IMR-90 (cell line): ENCODE data around the gene C2orf69. TPM values are rescaled to one million over a fixed set of nuclear protein-coding genes. Genes with fewer than 3 reads are reported as not detected.

Source experiments
- ATAC-seq: fragments of 200-7000 bp; cut with Tn5 transposase; 2 replicates; pipeline ENCODE4 v1.9.1; 2020; ENCODE audit warnings: low read depth, mild to moderate bottlenecking, moderate library complexity
- BruUV-seq: library from RNA; stranded (reverse); fragments of 400-500 nt; replicated peaks from 2 replicates; lab custom pipeline; 2021; lab: Mats Ljungman, UMichigan
- CTCF ChIA-PET: fragments of 300-600 bp; formaldehyde crosslinking; extraction: SDS; loops from one replicate; lab custom pipeline; 2021; ENCODE audit warnings: antibody characterized with exemption; lab: Yijun Ruan, JAX
- POLR2A ChIA-PET: fragments of 300-600 bp; sonication (Branson Sonifier 250); formaldehyde crosslinking; loops from one replicate; lab custom pipeline; 2022; ENCODE audit warnings: antibody characterized with exemption; ENCODE audit not compliant: unreplicated experiment; lab: Charles Lee
- DNase-seq: peaks from one replicate; pipeline ENCODE4 v3.0.0; 2013
- H2AFZ ChIP-seq: replicated peaks from 2 replicates; pipeline ENCODE3; 2013; ENCODE audit warnings: low read length, mild to moderate bottlenecking; ENCODE audit not compliant: poor library complexity
- H2AK5ac ChIP-seq: 2 replicates; pipeline ENCODE4 v1.6.1; 2013; ENCODE audit warnings: low read depth, low read length, inconsistent platforms
- H2AK9ac ChIP-seq: replicated peaks from 2 replicates; pipeline ENCODE3; 2013; ENCODE audit warnings: mild to moderate bottlenecking, low read depth, low read length, moderate library complexity; ENCODE audit not compliant: poor library complexity
- H2BK120ac ChIP-seq: 2 replicates; pipeline ENCODE4 v1.6.1; 2013; ENCODE audit warnings: low read depth, low read length, inconsistent platforms
- H2BK15ac ChIP-seq: 3 replicates; pipeline ENCODE4 v1.6.1; 2013; ENCODE audit warnings: low read depth, low read length, inconsistent platforms
- H2BK20ac ChIP-seq: 2 replicates; pipeline ENCODE4 v1.6.1; 2013; ENCODE audit warnings: low read depth, mild to moderate bottlenecking, inconsistent platforms, low read length, moderate library complexity
- H2BK5ac ChIP-seq: 2 replicates; pipeline ENCODE4 v1.6.1; 2013; ENCODE audit warnings: mild to moderate bottlenecking, low read depth, low read length, inconsistent platforms; ENCODE audit not compliant: poor library complexity, severe bottlenecking
- H3K14ac ChIP-seq: replicated peaks from 2 replicates; pipeline ENCODE4 v1.6.1; 2013; ENCODE audit warnings: low read depth, low read length, inconsistent platforms
- H3K18ac ChIP-seq: 2 replicates; pipeline ENCODE4 v1.6.1; 2013; ENCODE audit warnings: low read depth, low read length, control low read depth
- H3K23ac ChIP-seq: 2 replicates; pipeline ENCODE4 v1.6.1; 2013; ENCODE audit warnings: low read depth, low read length, inconsistent platforms
- H3K27ac ChIP-seq: 2 replicates; pipeline ENCODE4 v1.5.1; 2013; ENCODE audit warnings: mild to moderate bottlenecking, control low read depth, low read length; ENCODE audit not compliant: insufficient read depth
- H3K27me3 ChIP-seq: 2 replicates; pipeline ENCODE4 v1.6.1; 2013; ENCODE audit warnings: low read length; ENCODE audit not compliant: control insufficient read depth, insufficient read depth
- H3K36me3 ChIP-seq: 2 replicates; pipeline ENCODE4 v1.6.1; 2013; ENCODE audit warnings: low read length, mixed read lengths; ENCODE audit not compliant: control insufficient read depth, insufficient read depth
- H3K4ac ChIP-seq: 2 replicates; pipeline ENCODE4 v1.6.1; 2013; ENCODE audit warnings: low read depth, low read length, inconsistent platforms
- H3K4me1 ChIP-seq: 2 replicates; pipeline ENCODE4 v1.6.1; 2013; ENCODE audit warnings: low read length, mixed read lengths; ENCODE audit not compliant: control insufficient read depth, insufficient read depth
- H3K4me2 ChIP-seq: 2 replicates; pipeline ENCODE4 v1.6.1; 2013; ENCODE audit warnings: low read depth, mild to moderate bottlenecking, control low read depth, low read length, moderate library complexity
- H3K4me3 ChIP-seq: 2 replicates; pipeline ENCODE4 v1.5.1; 2013; ENCODE audit warnings: low read depth, mild to moderate bottlenecking, control low read depth, low read length, moderate library complexity; ENCODE audit not compliant: insufficient read depth
- H3K56ac ChIP-seq: 2 replicates; pipeline ENCODE4 v1.6.1; 2013; ENCODE audit warnings: low read length, inconsistent platforms; ENCODE audit not compliant: insufficient read depth; ENCODE audit errors: extremely low read depth
- H3K79me1 ChIP-seq, 2 experiments: 2 replicates each; pipeline ENCODE4 v1.6.1; 2013; ENCODE audit warnings: low read length in 2 of 2, inconsistent platforms in 1 of 2, low read depth in 1 of 2
- H3K9ac ChIP-seq: 2 replicates; pipeline ENCODE4 v1.6.1; 2013; ENCODE audit warnings: low read depth, low read length, control low read depth
- H3K9me1 ChIP-seq: 2 replicates; pipeline ENCODE4 v1.6.1; 2013; ENCODE audit warnings: low read length, inconsistent platforms; ENCODE audit not compliant: insufficient read depth
- H3K9me3 ChIP-seq: 2 replicates; pipeline ENCODE4 v1.6.1; 2013; ENCODE audit warnings: low read length; ENCODE audit not compliant: control insufficient read depth, insufficient read depth
- H4K20me1 ChIP-seq: 2 replicates; pipeline ENCODE4 v1.6.1; 2013; ENCODE audit warnings: low read length, inconsistent platforms; ENCODE audit not compliant: insufficient read depth
- H4K5ac ChIP-seq: 2 replicates; pipeline ENCODE4 v1.6.1; 2013; ENCODE audit warnings: mild to moderate bottlenecking, low read depth, low read length, control low read depth
- H4K8ac ChIP-seq, 2 experiments: 2 replicates each; pipeline ENCODE4 v1.6.1; 2013; ENCODE audit warnings: low read depth in 2 of 2, low read length in 2 of 2, control low read depth in 1 of 2, inconsistent platforms in 1 of 2
- H4K91ac ChIP-seq: 2 replicates; pipeline ENCODE4 v1.6.1; 2013; ENCODE audit warnings: low read depth, low read length, inconsistent platforms; ENCODE audit not compliant: insufficient read depth
- BHLHE40 ChIP-seq: fragments of 150-350 bp; IDR thresholded peaks from 2 replicates; pipeline ENCODE4 v1.6.1; 2016; ENCODE audit warnings: mild to moderate bottlenecking, low read depth, low read length
- CHD1 ChIP-seq: IDR thresholded peaks from 2 replicates; pipeline ENCODE4 v1.6.1; 2012; ENCODE audit warnings: low read depth, low read length, improper control_type of control experiment
- FOS ChIP-seq: fragments of 150-350 bp; IDR thresholded peaks from 2 replicates; pipeline ENCODE4 v1.6.1; 2016; ENCODE audit warnings: low read depth, low read length
- MAFK ChIP-seq: IDR thresholded peaks from 2 replicates; pipeline ENCODE4 v1.6.1; 2012; ENCODE audit warnings: low read depth, low read length, improper control_type of control experiment
- MAZ ChIP-seq: IDR thresholded peaks from 2 replicates; pipeline ENCODE4 v1.6.1; 2012; ENCODE audit warnings: low read depth, mild to moderate bottlenecking, low read length, improper control_type of control experiment, moderate library complexity, borderline replicate concordance
- NFE2L2 ChIP-seq: fragments of 150-350 bp; IDR thresholded peaks from 2 replicates; pipeline ENCODE4 v1.6.1; 2016; ENCODE audit warnings: low read depth, mild to moderate bottlenecking, low read length
- POLR2A ChIP-seq: IDR thresholded peaks from 2 replicates; pipeline ENCODE4 v1.6.1; 2012; ENCODE audit warnings: mild to moderate bottlenecking, low read depth, low read length
- RAD21 ChIP-seq: IDR thresholded peaks from 2 replicates; pipeline ENCODE4 v1.6.1; 2012; ENCODE audit warnings: low read length, improper control_type of control experiment
- RCOR1 ChIP-seq: IDR thresholded peaks from 2 replicates; pipeline ENCODE4 v1.6.1; 2012; ENCODE audit warnings: mild to moderate bottlenecking, low read length, improper control_type of control experiment; ENCODE audit not compliant: insufficient replicate concordance
- RFX5 ChIP-seq: IDR thresholded peaks from 2 replicates; pipeline ENCODE4 v1.8.0; 2012; ENCODE audit warnings: low read depth, mild to moderate bottlenecking, low read length, moderate library complexity
- WGBS, 2 experiments: methylation state at CpG; one replicate each; pipeline versions ENCODE4 v1.1.5 to v1.1.7; 2013; ENCODE audit warnings: missing lambda C conversion rate in 2 of 2; ENCODE audit not compliant: insufficient read length in 1 of 2; ENCODE audit errors: extremely low coverage in 2 of 2; 5-methylcytosine and 5-hydroxymethylcytosine counted together
- dilution Hi-C: fragments of 300-500 bp; cut with HindIII; formaldehyde crosslinking; loops from one replicate; pipeline ENCODE4 v1.14.3; 2018; ENCODE audit warnings: low sequenced_read_pairs; ENCODE audit not compliant: unreplicated experiment
- in situ Hi-C: fragments of 300-500 bp; cut with MboI; formaldehyde crosslinking; loops from 3 replicates; pipeline ENCODE4 v1.14.3; 2019; ENCODE audit warnings: low sequenced_read_pairs, inconsistent platforms, mixed read lengths
- intact Hi-C: fragments of 100-400 bp; cut with micrococcal nuclease; formaldehyde crosslinking; loops from 2 replicates; pipeline ENCODE4 v1.10.0; 2022
- polyA plus RNA-seq, 3 experiments: library from polyadenylated mRNA; depleted of rRNA; stranded (reverse); fragments of >200 nt; gene quantifications; 2 replicates each; pipeline ENCODE4 v1.2.3, GENCODE V29; 2012; ENCODE audit warnings: low replicate concordance in 1 of 3
- total RNA-seq: library from RNA; depleted of rRNA; stranded (reverse); fragments of >200 nt; gene quantifications from 2 replicates; pipeline ENCODE4 v1.2.3, GENCODE V29; 2012
- TF ChIP-seq, protein P1 (sequence below): fragments of 150-350 bp; IDR thresholded peaks from 2 replicates; pipeline ENCODE4 v1.6.1; 2016; ENCODE audit warnings: low read depth, mild to moderate bottlenecking, low read length, moderate library complexity, borderline replicate concordance

Gene C2orf69
- total and polyA plus RNA-seq, 2 of the 4 experiments (the other 2 are of a cell fraction) = 3.1 to 4.7 TPM

DNA sequence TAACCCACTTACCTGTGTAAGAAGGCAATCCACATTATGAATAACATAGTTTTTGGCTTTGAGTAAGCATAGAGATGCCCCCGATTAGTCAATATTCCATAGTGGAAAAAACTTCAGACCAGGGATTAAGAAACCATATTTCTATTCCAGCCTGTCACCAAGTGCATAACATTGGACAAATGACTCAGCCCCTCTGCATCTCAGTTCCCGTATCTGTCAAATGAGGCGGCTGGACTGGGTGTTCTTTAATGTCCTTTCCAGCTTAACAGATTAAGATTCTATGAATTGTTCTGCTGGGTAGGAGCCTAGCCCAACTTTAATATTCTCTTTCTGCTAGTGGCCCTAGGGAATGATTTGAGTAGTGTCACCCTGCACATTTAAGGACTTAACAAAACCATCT, 48.3 kb upstream of the C2orf69 start:
- Histone ChIP-seq H3K4me2 (no peak overlapping the region), H3K4me1 (no peaks in the 10 kb centered on the region), H4K8ac (no peak overlapping the region), H3K4ac (no peak overlapping the region), H3K9me1 (no peaks in the 10 kb centered on the region), H2AK5ac (no peak overlapping the region), H3K79me1 (no peaks in the 10 kb centered on the region), H4K20me1 (no peaks in the 10 kb centered on the region), H3K9me3 (no peaks in the 10 kb centered on the region), H3K4me3 (no peak overlapping the region), H4K5ac (no peak overlapping the region), H2AK9ac (no peak overlapping the region), H2BK120ac (no peak overlapping the region), H2BK5ac (no peak overlapping the region), H3K27ac (no peak overlapping the region), H2BK20ac (no peak overlapping the region), H3K27me3 (peaks cover 8% of the 10 kb centered on the region), H3K14ac (no peak overlapping the region), H2BK15ac (no peak overlapping the region), H3K36me3 (no peaks in the 10 kb centered on the region), H3K23ac (no peak overlapping the region), H3K56ac (no peak overlapping the region), H3K9ac (no peak overlapping the region), H3K18ac (no peak overlapping the region), H4K91ac (no peak overlapping the region), H2AFZ (no peak overlapping the region)
- BruUV-seq = no TSS peak
- intact Hi-C loops = loop anchor here (5.0 kb wide), 3 partner anchors 80 to 1550 kb away; no protein-coding TSS in a partner anchor
- 80% methylated on average over 1 of the region's 3 CpGs; no CpG with 5 or more reads in 1 of the 2 experiments for WGBS, 2 experiments
- dilution Hi-C loops = no loop called here
- ATAC-seq = no peak
- TF ChIP-seq RCOR1 (no peak), BHLHE40 (no peak), CHD1 (no peak), FOS (no peak), RFX5 (no peak), MAFK (no peak), MAZ (no peak), POLR2A (no peak), NFE2L2 (no peak), RAD21 (no peak)
- TF ChIP-seq, protein P1, sequence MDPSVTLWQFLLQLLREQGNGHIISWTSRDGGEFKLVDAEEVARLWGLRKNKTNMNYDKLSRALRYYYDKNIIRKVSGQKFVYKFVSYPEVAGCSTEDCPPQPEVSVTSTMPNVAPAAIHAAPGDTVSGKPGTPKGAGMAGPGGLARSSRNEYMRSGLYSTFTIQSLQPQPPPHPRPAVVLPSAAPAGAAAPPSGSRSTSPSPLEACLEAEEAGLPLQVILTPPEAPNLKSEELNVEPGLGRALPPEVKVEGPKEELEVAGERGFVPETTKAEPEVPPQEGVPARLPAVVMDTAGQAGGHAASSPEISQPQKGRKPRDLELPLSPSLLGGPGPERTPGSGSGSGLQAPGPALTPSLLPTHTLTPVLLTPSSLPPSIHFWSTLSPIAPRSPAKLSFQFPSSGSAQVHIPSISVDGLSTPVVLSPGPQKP = no peak
- ChIA-PET POLR2A (no interaction called here), CTCF (interaction anchor here (1.4 kb wide), 1 partner anchor 122 kb away, joined by 3 read pairs; no protein-coding TSS in a partner anchor)
- in situ Hi-C loops = loop anchor here (10.0 kb wide), 1 partner anchor 158 kb away; no protein-coding TSS in a partner anchor
- DNase-seq = no peak
